ENCODE measurements around the gene SLC37A3.
"Not testable (repeated sequence)": the region's sequence is repeated elsewhere in the genome, so short reads cannot be mapped to it uniquely, and the experiment has no call there.

The SLC37A3 gene

GRCh38 chr7:140397784-140398750 lies at the start of gene SLC37A3:
Gene SLC37A3, minus strand, starts transcription at chr7:140398530. Its CDS starts 16,004 bp downstream, at chr7:140382526.
- DNase-seq: peak; percentile 82

GRCh38 chr7:140447841-140448240 lies 49.5 kb upstream of the SLC37A3 start:
- no peak for DNase-seq

- DNase-seq: no peak
These were observed 48.1 kb upstream of the SLC37A3 start for GRCh38 chr7:140446467-140446866.

- DNase-seq: no peak
These were observed 43.2 kb upstream of the SLC37A3 start for GRCh38 chr7:140441519-140441918.

- DNase-seq: no peak
These were observed 42.3 kb upstream of the SLC37A3 start for GRCh38 chr7:140440593-140440992.

GRCh38 chr7:140439359-140439758 lies 41.0 kb upstream of the SLC37A3 start:
- no peak for DNase-seq

- no peak for DNase-seq
These were observed 37.0 kb upstream of the SLC37A3 start for GRCh38 chr7:140435252-140435895.

GRCh38 chr7:140433396-140433795 lies 35.1 kb upstream of the SLC37A3 start:
- no peak for DNase-seq

GRCh38 chr7:140426130-140426529 lies 27.8 kb upstream of the SLC37A3 start:
- DNase-seq: no peak

- no peak for DNase-seq
These were observed 27.4 kb upstream of the SLC37A3 start for GRCh38 chr7:140425718-140426117.

- DNase-seq: no peak
These were observed 25.2 kb upstream of the SLC37A3 start for GRCh38 chr7:140423501-140423900.

- DNase-seq: no peak
These were observed 23.2 kb upstream of the SLC37A3 start for GRCh38 chr7:140421521-140421920.

GRCh38 chr7:140418653-140419052 lies 20.3 kb upstream of the SLC37A3 start:
- DNase-seq: no peak

GRCh38 chr7:140418156-140418472 lies 19.8 kb upstream of the SLC37A3 start:
- peak; percentile 29 for DNase-seq

- no peak for DNase-seq
These were observed 19.3 kb upstream of the SLC37A3 start for GRCh38 chr7:140417456-140418155.

GRCh38 chr7:140416560-140416959 lies 18.2 kb upstream of the SLC37A3 start:
- no peak for DNase-seq

- DNase-seq: not testable (repeated sequence)
These were observed 17.5 kb upstream of the SLC37A3 start for GRCh38 chr7:140415816-140416215.

- DNase-seq: no peak
These were observed 17.0 kb upstream of the SLC37A3 start for GRCh38 chr7:140415361-140415760.

GRCh38 chr7:140404565-140405065 lies 6.3 kb upstream of the SLC37A3 start:
- DNase-seq: no peak

GRCh38 chr7:140403878-140404564 lies 5.7 kb upstream of the SLC37A3 start, which contains the start of gene RAB19:
Gene RAB19, plus strand, starts transcription at chr7:140404058. Its CDS starts 3,589 bp downstream, at chr7:140407647.
- peak; percentile 50 for DNase-seq

GRCh38 chr7:140402178-140402835 lies 4.0 kb upstream of the SLC37A3 start:
- DNase-seq: no peak

- no peak for DNase-seq
These were observed 2.1 kb upstream of the SLC37A3 start for GRCh38 chr7:140400381-140400780.

Measured in COR-L47 (cell line).